SK-N-SH treated with all-trans-retinoic acid at 6 μM for 48 hours (cell line): ENCODE results near the gene RERG.
"Not testable (repeated sequence)": the region's sequence is repeated elsewhere in the genome, so short reads cannot be mapped to it uniquely, and the experiment has no call there.

Source experiments
- ATAC-seq: fragments of 200-7000 bp; cut with Tn5 transposase; 3 replicates; pipeline ENCODE4 v1.9.1; 2020; ENCODE audit warnings: mild to moderate bottlenecking, moderate library complexity
- ARNTL ChIP-seq: fragments of 450-650 bp; formaldehyde crosslinking; IDR thresholded peaks from 2 replicates; pipeline ENCODE4 v1.5.0; 2020; ENCODE audit warnings: low read depth, mild to moderate bottlenecking, moderate library complexity, borderline replicate concordance
- BACH2 ChIP-seq: fragments of 250-450 bp; sonication (Bioruptor Pico); IDR thresholded peaks from 2 replicates; pipeline ENCODE4 v1.9.0; 2021; ENCODE audit warnings: mild to moderate bottlenecking, borderline replicate concordance
- CREB5 ChIP-seq: fragments of 250-450 bp; sonication (Bioruptor Pico); IDR thresholded peaks from 2 replicates; pipeline ENCODE4 v1.5.1; 2020; ENCODE audit warnings: low read depth, mild to moderate bottlenecking, moderate library complexity
- CSDC2 ChIP-seq: fragments of 250-450 bp; sonication (Bioruptor Pico); IDR thresholded peaks from 2 replicates; pipeline ENCODE4 v1.5.0; 2020; ENCODE audit warnings: mild to moderate bottlenecking, moderate library complexity
- CSRNP3 ChIP-seq: fragments of 250-450 bp; sonication (Bioruptor Pico); IDR thresholded peaks from 2 replicates; pipeline ENCODE4 v1.5.1; 2021; ENCODE audit warnings: mild to moderate bottlenecking, moderate library complexity
- ESRRG ChIP-seq: fragments of 250-450 bp; sonication (Bioruptor Pico); IDR thresholded peaks from 2 replicates; pipeline ENCODE4 v1.6.1; 2021; ENCODE audit warnings: mild to moderate bottlenecking
- OSR1 ChIP-seq: fragments of 250-450 bp; sonication (Bioruptor Pico); IDR thresholded peaks from 2 replicates; pipeline ENCODE4 v1.8.0; 2022; ENCODE audit warnings: moderate library complexity, mild to moderate bottlenecking, inconsistent platforms
- PATZ1 ChIP-seq: fragments of 250-450 bp; sonication (Bioruptor Pico); IDR thresholded peaks from 2 replicates; pipeline ENCODE4 v1.8.0; 2020; ENCODE audit warnings: mild to moderate bottlenecking, moderate library complexity, borderline replicate concordance
- POU6F1 ChIP-seq: fragments of 250-450 bp; sonication (Bioruptor Pico); IDR thresholded peaks from 2 replicates; pipeline ENCODE4 v1.8.0; 2021; ENCODE audit warnings: low read depth, mild to moderate bottlenecking, moderate library complexity, borderline replicate concordance
- PPARA ChIP-seq: fragments of 250-450 bp; sonication (Bioruptor Pico); IDR thresholded peaks from 2 replicates; pipeline ENCODE4 v1.5.0; 2020; ENCODE audit warnings: mild to moderate bottlenecking, borderline replicate concordance
- RARB ChIP-seq: fragments of 250-450 bp; sonication (Bioruptor Pico); IDR thresholded peaks from 2 replicates; pipeline ENCODE4 v1.8.0; 2021; ENCODE audit warnings: mild to moderate bottlenecking, moderate library complexity
- SNAI2 ChIP-seq: fragments of 250-450 bp; sonication (Bioruptor Pico); IDR thresholded peaks from 2 replicates; pipeline ENCODE4 v1.5.0; 2020; ENCODE audit warnings: mild to moderate bottlenecking, moderate library complexity
- TCF4 ChIP-seq: fragments of 250-450 bp; sonication (Bioruptor Pico); IDR thresholded peaks from 2 replicates; pipeline ENCODE4 v1.8.0; 2021; ENCODE audit warnings: mild to moderate bottlenecking, moderate library complexity, borderline replicate concordance
- TOX ChIP-seq: fragments of 250-450 bp; sonication (Bioruptor Pico); IDR thresholded peaks from 2 replicates; pipeline ENCODE4 v1.8.0; 2021; ENCODE audit warnings: mild to moderate bottlenecking, moderate library complexity, borderline replicate concordance
- TSHZ2 ChIP-seq: fragments of 250-450 bp; sonication (Bioruptor Pico); IDR thresholded peaks from 2 replicates; pipeline ENCODE4 v1.5.0; 2020; ENCODE audit warnings: mild to moderate bottlenecking, moderate library complexity
- ZFP3 ChIP-seq: fragments of 250-450 bp; sonication (Bioruptor Pico); IDR thresholded peaks from 2 replicates; pipeline ENCODE4 v1.5.0; 2020; ENCODE audit warnings: mild to moderate bottlenecking, moderate library complexity
- ZFP30 ChIP-seq: fragments of 450-650 bp; formaldehyde crosslinking; IDR thresholded peaks from 2 replicates; pipeline ENCODE4 v1.5.0; 2022; ENCODE audit warnings: mild to moderate bottlenecking, moderate library complexity
- ZNF565 ChIP-seq: fragments of 450-650 bp; formaldehyde crosslinking; conservative IDR thresholded peaks from 2 replicates; pipeline ENCODE4 v1.5.0; 2020; ENCODE audit warnings: low read depth, mild to moderate bottlenecking, moderate library complexity
- ZNF70 ChIP-seq: fragments of 450-650 bp; formaldehyde crosslinking; IDR thresholded peaks from 2 replicates; pipeline ENCODE4 v1.5.0; 2020; ENCODE audit warnings: mild to moderate bottlenecking, moderate library complexity
- ZNF8 ChIP-seq: fragments of 450-650 bp; formaldehyde crosslinking; IDR thresholded peaks from 2 replicates; pipeline ENCODE4 v1.5.0; 2020; ENCODE audit warnings: mild to moderate bottlenecking, moderate library complexity

Gene RERG

GRCh38 chr12:15088105-15088504, 133.1 kb downstream of the RERG start:
- ATAC-seq = no peak
- no peak for TF ChIP-seq ZNF565

- ATAC-seq = not testable (repeated sequence)
These were observed 143.5 kb downstream of the RERG start for GRCh38 chr12:15077751-15078150.

GRCh38 chr12:15074351-15074750, 146.9 kb downstream of the RERG start:
- ATAC-seq = no peak
- TF ChIP-seq ARNTL (CRISPR knock-in tag) = no peak
- no peak for TF ChIP-seq TCF4 (CRISPR knock-in tag)
- TF ChIP-seq POU6F1 (CRISPR knock-in tag) = no peak
- no peak for TF ChIP-seq ZNF8 (CRISPR knock-in tag)
- no peak for TF ChIP-seq PPARA
- TF ChIP-seq ESRRG = no peak
- TF ChIP-seq ZFP30 (CRISPR knock-in tag) = no peak
- TF ChIP-seq OSR1 (CRISPR knock-in tag) = no peak
- TF ChIP-seq PATZ1 (CRISPR knock-in tag) = no peak

- no peak for TF ChIP-seq ZNF8 (CRISPR knock-in tag)
- no peak for TF ChIP-seq OSR1 (CRISPR knock-in tag)
- TF ChIP-seq PPARA = no peak
- no peak for TF ChIP-seq TSHZ2
- no peak for TF ChIP-seq RARB (CRISPR knock-in tag)
- no peak for TF ChIP-seq ZFP30 (CRISPR knock-in tag)
- no peak for TF ChIP-seq TCF4 (CRISPR knock-in tag)
- no peak for TF ChIP-seq ZFP3 (CRISPR knock-in tag)
- no peak for TF ChIP-seq ZNF70 (CRISPR knock-in tag)
- TF ChIP-seq CREB5 (CRISPR knock-in tag) = no peak
- no peak for TF ChIP-seq ZNF565
- TF ChIP-seq PATZ1 (CRISPR knock-in tag) = no peak
- TF ChIP-seq BACH2 (CRISPR knock-in tag) = no peak
- TF ChIP-seq CSRNP3 (CRISPR knock-in tag) = no peak
- no peak for TF ChIP-seq POU6F1 (CRISPR knock-in tag)
- TF ChIP-seq TOX (CRISPR knock-in tag) = no peak
- no peak for TF ChIP-seq SNAI2 (CRISPR knock-in tag)
- TF ChIP-seq ESRRG = no peak
- TF ChIP-seq CSDC2 = no peak
- TF ChIP-seq, all 23 proteins: peak for 0
- no peak for ATAC-seq
These were observed 162.1 kb downstream of the RERG start for GRCh38 chr12:15059123-15059522.
